ENCODE measurements around the gene AMY1A.
"Not testable (repeated sequence)": the region's sequence is repeated elsewhere in the genome, so short reads cannot be mapped to it uniquely, and the experiment has no call there.

The AMY1A gene

DNA sequence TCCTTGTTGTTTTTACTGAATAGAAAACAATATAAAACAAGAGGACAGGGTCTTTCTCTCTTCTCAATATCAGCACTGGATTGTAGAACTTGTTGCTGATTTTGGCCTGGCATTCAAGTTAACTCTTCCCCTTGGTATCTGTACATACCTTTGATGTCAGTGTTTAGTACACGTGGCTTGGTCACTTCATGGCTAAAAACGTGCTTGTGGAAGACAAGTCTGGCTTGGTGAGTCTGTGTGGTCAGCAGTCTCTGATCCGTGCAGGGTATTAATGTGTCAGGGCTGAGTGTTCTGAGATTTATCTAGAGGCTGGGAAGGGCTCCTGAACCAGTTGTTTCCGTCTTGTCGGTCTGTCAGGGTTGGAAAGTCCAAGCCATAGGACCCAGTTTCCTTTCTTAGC, at the start of gene AMY1A:
TSS of gene AMY1A (plus strand) at position 301 of the 400 bp plus-strand sequence. CDS start 571 bp downstream, outside the sequence.
- not testable (repeated sequence) for DNase-seq (ENCODE audit: low read depth); H3K4me3 ChIP-seq (ENCODE audit: low read length)

DNA sequence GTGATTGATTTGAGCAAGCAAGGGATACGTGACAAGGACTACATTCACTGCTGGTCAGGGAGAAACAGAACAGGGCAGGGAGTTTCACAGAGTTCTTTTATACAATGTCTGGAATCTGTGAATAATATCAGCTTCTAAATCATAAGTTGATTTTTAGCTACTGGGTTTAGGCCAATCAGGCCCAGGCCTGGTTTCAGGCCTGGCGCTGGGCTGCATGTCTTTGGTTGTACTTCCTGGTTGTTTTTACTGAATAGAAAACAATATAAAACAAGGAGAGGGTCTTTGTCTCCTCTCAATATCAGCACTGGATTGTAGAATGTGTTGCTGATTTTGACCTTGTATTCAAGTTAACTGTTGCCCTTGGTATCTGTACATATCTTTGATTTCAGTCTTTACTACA, 39.2 kb upstream of the AMY1A start:
- no peak for DNase-seq (ENCODE audit: low read depth)
- no peak overlapping the region for H3K4me3 ChIP-seq (ENCODE audit: low read length)
- TF ChIP-seq, protein P1, sequence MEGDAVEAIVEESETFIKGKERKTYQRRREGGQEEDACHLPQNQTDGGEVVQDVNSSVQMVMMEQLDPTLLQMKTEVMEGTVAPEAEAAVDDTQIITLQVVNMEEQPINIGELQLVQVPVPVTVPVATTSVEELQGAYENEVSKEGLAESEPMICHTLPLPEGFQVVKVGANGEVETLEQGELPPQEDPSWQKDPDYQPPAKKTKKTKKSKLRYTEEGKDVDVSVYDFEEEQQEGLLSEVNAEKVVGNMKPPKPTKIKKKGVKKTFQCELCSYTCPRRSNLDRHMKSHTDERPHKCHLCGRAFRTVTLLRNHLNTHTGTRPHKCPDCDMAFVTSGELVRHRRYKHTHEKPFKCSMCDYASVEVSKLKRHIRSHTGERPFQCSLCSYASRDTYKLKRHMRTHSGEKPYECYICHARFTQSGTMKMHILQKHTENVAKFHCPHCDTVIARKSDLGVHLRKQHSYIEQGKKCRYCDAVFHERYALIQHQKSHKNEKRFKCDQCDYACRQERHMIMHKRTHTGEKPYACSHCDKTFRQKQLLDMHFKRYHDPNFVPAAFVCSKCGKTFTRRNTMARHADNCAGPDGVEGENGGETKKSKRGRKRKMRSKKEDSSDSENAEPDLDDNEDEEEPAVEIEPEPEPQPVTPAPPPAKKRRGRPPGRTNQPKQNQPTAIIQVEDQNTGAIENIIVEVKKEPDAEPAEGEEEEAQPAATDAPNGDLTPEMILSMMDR (IDR thresholded peaks at IDR 0.05; ENCODE audit: insufficient read depth, low read depth, low read length, missing control alignments), result no peak

DNA sequence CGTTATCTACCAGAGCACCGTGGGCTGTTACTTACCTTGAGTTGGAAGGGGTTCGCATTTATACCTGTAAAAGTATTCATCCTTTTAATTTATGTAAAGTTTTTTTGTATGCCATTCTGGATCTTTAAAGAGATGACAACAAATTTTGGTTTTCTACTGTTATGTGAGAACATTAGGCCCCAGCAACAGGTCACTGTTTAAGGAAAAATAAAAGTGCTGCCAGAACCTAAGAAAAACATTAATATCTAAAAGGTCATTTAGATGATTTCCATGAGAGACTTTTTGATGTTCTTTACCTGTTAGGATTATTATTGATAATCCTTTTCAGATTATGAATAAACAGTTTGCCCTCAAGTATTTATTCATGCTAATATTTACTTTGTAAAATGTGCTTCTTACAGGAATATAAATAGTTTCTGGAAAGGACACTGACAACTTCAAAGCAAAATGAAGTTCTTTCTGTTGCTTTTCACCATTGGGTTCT, 38.5 kb upstream of the AMY1A start, which contains the start of gene AMY2A:
TSS of gene AMY2A (plus strand) at position 434 of the 484 bp plus-strand sequence. CDS start at position 448, 14 bp downstream.
- H3K4me3 ChIP-seq (ENCODE audit: low read length); DNase-seq (ENCODE audit: low read depth): not testable (repeated sequence)

DNA sequence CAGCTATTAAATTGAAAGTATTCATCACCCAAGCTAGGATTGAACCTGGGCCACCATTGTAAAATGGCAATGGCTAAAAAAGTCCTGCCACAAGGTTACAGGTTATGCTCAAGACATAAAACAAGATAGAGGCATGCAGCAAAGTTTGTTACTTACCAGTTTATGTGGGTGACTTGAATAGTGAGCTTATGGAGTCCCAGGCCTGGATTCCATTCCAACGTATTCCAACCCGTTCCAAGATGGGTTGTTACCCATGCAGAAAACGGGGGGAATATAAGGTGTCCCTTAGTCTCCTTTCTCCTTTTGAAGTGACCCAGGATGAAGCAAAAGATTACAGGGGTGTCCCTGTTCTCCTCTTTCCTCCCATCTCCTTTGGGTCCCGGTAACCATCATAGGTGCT, 28.1 kb upstream of the AMY1A start:
- not testable (repeated sequence) for H3K4me3 ChIP-seq (ENCODE audit: low read length); DNase-seq (ENCODE audit: low read depth)

DNA sequence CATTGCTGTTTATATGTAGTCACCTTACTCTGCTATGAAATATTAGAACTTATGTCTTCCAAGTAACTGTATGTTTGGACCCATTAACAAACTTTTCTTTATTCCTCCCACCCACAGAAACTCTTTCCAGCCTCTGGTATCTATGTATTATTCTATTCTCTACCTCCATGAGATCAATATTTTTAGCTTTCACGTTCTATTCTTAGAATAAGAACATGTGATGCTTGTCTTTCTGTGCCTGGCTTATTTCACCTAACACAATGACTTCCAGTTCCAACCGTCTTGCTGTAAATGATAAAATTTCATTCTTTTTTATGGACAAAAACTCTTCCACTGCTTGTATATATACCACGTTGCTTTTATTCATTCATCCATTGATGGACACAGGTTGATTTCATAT, 14.4 kb upstream of the AMY1A start:
- H3K4me3 ChIP-seq (ENCODE audit: low read length); DNase-seq (ENCODE audit: low read depth): not testable (repeated sequence)

DNA sequence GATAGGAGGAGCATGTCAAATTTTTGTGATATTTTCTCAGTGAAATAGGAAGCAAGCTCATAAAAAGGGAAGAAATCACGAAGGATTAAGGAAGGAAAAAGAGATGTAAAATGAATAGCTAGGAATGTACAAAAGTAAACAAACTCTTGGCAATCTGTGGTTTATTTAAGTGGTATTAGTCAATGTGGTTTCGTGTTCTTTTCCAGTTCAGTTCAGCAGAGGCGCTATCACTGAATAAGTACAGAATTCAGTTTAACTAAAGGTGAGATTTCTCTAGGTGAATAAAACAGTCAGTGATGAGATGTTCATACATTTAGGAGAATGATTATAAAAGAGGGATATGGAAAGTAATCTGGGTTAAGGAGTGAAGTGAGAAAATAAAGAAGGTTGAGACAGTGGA, 11.7 kb upstream of the AMY1A start:
- H3K4me3 ChIP-seq (ENCODE audit: low read length); DNase-seq (ENCODE audit: low read depth): not testable (repeated sequence)

DNA sequence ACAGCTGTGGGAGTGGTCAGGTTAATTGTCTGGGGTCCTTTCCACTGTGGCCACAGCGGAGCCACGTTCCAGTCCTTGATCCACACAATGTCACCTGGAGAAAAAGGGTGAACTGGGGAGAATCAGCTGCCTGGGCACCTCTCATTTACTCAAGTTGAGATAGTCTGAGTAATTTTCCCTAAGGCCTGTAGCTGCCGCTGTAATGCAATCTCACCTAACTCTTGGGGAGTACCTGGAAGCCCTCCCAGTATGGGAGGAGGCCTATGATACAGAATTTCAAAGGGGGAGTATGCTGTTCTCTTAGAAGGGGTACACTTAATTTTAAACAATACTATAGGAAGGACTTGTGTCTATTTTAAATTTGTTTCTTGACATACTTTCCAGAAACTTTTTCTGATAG, 5.3 kb upstream of the AMY1A start:
- DNase-seq (ENCODE audit: low read depth); H3K4me3 ChIP-seq (ENCODE audit: low read length): not testable (repeated sequence)

DNA sequence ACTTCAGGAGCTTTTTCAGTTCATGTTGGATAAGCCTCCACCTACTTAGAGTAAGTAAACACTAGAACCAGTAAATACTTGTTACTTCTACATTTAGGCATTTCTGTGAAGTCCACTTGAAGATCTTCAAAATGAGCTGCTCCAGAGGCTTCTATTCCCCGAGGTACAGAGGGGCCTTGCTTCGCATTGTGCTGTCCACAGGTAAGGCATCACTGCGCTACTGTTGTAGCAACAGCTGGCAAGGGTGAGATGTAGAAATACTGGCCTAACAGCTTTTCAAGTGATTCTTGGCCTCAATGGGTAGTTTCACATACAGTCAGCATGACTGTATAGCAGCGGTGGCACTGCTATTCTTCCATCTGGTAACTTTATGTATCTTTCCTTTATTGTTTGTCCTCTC, 4.7 kb upstream of the AMY1A start:
- not testable (repeated sequence) for H3K4me3 ChIP-seq (ENCODE audit: low read length); DNase-seq (ENCODE audit: low read depth)

DNA sequence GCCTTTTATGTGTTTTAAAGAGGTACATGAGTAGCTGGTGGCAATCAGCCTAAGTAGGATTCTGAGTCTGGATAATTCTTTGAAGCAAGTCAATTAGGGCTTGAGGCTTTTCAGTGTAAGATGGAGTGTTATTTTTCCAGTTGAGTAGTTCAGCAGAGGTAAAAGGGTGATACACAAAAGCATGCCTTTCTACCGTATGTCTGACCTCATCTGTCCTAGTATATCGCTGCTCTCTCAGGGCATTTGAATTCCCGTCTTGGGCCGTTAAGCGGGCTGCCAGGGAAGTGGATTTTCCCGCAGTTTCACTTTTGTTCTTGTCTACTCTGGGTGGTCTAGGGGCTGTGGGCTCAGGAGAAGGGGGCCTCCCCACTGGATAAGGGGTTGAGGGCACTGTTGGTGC, 1.4 kb upstream of the AMY1A start:
- DNase-seq (ENCODE audit: low read depth); H3K4me3 ChIP-seq (ENCODE audit: low read length): not testable (repeated sequence)

DNA sequence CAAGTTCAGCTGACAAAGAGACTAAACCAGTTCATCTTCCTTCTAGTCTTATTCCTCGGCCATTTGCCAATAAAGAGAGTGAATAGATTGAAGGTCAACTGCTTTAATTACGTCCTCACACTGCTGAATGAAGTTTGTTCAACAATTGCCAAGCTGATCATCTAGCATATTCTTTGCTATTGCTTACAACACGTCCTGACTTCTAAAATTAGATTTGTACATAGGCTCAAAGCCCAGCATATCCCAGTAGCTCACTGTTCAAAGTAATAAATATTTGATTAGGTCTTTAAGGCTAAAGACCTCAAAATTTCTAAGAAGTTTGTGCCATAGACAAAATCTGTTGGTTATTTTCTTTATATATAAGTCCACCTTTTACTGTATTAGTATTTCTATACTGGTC, 20.8 kb downstream of the AMY1A start:
- not testable (repeated sequence) for H3K4me3 ChIP-seq (ENCODE audit: low read length); DNase-seq (ENCODE audit: low read depth)

DNA sequence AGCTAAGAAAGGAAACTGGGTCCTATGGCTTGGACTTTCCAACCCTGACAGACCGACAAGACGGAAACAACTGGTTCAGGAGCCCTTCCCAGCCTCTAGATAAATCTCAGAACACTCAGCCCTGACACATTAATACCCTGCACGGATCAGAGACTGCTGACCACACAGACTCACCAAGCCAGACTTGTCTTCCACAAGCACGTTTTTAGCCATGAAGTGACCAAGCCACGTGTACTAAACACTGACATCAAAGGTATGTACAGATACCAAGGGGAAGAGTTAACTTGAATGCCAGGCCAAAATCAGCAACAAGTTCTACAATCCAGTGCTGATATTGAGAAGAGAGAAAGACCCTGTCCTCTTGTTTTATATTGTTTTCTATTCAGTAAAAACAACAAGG, 40.5 kb downstream of the AMY1A start, which contains the start of gene AMY1B:
TSS of gene AMY1B (minus strand) at position 101 of the 400 bp plus-strand sequence. CDS start 571 bp downstream, outside the sequence.
- DNase-seq (ENCODE audit: low read depth); H3K4me3 ChIP-seq (ENCODE audit: low read length): not testable (repeated sequence)

DNA sequence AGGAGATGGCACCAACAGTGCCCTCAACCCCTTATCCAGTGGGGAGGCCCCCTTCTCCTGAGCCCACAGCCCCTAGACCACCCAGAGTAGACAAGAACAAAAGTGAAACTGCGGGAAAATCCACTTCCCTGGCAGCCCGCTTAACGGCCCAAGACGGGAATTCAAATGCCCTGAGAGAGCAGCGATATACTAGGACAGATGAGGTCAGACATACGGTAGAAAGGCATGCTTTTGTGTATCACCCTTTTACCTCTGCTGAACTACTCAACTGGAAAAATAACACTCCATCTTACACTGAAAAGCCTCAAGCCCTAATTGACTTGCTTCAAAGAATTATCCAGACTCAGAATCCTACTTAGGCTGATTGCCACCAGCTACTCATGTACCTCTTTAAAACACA, 41.9 kb downstream of the AMY1A start:
- not testable (repeated sequence) for H3K4me3 ChIP-seq (ENCODE audit: low read length); DNase-seq (ENCODE audit: low read depth)

DNA sequence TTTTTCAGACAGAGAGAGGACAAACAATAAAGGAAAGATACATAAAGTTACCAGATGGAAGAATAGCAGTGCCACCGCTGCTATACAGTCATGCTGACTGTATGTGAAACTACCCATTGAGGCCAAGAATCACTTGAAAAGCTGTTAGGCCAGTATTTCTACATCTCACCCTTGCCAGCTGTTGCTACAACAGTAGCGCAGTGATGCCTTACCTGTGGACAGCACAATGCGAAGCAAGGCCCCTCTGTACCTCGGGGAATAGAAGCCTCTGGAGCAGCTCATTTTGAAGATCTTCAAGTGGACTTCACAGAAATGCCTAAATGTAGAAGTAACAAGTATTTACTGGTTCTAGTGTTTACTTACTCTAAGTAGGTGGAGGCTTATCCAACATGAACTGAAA, 45.1 kb downstream of the AMY1A start:
- not testable (repeated sequence) for DNase-seq (ENCODE audit: low read depth); H3K4me3 ChIP-seq (ENCODE audit: low read length)

DNA sequence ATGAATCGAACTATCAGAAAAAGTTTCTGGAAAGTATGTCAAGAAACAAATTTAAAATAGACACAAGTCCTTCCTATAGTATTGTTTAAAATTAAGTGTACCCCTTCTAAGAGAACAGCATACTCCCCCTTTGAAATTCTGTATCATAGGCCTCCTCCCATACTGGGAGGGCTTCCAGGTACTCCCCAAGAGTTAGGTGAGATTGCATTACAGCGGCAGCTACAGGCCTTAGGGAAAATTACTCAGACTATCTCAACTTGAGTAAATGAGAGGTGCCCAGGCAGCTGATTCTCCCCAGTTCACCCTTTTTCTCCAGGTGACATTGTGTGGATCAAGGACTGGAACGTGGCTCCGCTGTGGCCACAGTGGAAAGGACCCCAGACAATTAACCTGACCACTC, 45.7 kb downstream of the AMY1A start:
- DNase-seq (ENCODE audit: low read depth); H3K4me3 ChIP-seq (ENCODE audit: low read length): not testable (repeated sequence)

DNA sequence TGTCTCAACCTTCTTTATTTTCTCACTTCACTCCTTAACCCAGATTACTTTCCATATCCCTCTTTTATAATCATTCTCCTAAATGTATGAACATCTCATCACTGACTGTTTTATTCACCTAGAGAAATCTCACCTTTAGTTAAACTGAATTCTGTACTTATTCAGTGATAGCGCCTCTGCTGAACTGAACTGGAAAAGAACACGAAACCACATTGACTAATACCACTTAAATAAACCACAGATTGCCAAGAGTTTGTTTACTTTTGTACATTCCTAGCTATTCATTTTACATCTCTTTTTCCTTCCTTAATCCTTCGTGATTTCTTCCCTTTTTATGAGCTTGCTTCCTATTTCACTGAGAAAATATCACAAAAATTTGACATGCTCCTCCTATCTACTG, 52.1 kb downstream of the AMY1A start:
- H3K4me3 ChIP-seq (ENCODE audit: low read length); DNase-seq (ENCODE audit: low read depth): not testable (repeated sequence)

DNA sequence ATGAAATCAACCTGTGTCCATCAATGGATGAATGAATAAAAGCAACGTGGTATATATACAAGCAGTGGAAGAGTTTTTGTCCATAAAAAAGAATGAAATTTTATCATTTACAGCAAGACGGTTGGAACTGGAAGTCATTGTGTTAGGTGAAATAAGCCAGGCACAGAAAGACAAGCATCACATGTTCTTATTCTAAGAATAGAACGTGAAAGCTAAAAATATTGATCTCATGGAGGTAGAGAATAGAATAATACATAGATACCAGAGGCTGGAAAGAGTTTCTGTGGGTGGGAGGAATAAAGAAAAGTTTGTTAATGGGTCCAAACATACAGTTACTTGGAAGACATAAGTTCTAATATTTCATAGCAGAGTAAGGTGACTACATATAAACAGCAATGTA, 54.8 kb downstream of the AMY1A start:
- not testable (repeated sequence) for H3K4me3 ChIP-seq (ENCODE audit: low read length); DNase-seq (ENCODE audit: low read depth)
